HG02798 (cell line): ENCODE measurements around the gene ATP8A2.
A peak's percentile ranks its signal among the peaks of the same experiment; 100 is the strongest.

Experiments
- ATAC-seq: cut with Tn5 transposase; IDR thresholded peaks from one replicate; pipeline ENCODE4 v1.9.1; 2021; ENCODE audit warnings: mild to moderate bottlenecking; ENCODE audit not compliant: unreplicated experiment, poor library complexity

ATP8A2 gene

DNA sequence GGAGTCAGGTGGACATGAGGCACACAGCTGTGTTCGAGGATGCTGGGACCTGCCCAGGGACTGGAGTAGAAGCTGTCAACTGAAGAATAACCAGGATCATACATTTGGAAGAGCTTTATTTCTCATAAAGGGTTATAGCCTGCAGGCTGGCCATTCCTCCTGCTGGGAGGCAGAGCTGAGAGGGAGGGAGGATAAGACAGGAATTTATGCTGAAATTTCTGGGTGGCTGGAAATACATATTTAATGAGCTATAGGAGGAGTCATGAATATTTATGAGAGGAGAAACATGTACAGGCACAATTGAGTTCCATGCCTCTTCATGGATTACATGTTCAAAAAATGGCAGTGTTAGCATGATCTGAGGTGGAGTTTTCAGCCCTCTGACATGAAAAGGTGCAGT is 528.2 kb downstream of the ATP8A2 start:
- no peak for ATAC-seq

DNA sequence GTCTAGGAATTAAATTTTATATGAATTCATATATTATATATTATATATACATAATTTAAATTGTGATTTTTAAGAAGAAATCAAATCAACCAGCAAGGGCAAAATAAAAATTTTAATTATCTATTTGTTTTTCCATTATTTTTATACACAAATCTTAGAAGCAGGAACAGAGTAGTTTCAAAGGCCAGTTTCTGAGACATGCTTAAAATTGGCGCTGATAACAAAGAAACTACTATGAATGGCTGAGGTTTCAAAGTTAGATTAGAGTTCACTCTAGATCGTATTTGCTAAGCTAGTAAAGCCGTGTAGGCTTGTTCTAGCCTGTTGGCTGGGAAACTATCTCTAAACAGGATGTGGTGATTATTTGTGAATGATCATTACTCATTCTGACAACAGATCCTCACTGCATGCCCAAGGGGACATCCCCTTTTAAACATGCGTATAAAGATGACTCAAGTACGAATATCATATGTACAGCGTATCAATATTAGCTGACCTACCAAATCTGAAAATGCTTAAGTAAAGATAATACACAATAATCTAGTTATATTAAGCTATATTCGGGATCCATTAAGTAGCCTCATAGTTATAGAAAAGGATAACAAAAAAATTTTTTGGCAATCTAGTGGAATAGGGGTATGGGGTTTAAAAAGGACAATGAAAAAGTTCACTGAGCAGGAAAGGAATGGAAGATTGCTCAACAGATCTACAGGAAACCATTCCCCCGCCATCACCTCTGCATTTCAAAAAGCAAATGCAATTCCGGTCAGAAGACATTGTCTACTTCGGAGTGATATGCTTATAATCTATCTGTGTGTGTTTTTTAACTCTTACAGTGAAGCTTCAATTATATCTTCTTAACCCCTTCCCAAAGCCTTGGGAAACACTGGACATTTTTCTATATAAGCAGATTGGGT is 529.9 kb downstream of the ATP8A2 start:
- ATAC-seq = no peak

DNA sequence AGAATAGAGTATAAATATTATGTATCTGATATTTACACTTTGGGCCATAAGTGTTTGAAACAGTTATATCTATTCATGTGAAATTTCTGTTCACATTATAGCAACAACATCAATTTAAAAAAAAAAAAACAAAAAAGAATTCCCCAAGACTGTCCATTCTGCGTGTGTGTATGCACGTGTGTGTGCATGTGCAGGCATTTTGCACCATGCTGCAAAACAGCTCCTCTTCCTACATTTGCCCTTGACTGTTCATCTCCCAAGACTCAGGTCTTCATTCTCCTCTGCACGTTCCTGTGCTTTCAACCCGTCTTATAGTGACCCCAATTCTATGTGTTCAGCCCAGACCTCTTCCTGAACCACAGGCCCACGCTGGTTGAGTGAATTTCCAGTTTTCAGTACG is 530.7 kb downstream of the ATP8A2 start:
- ATAC-seq = no peak

DNA sequence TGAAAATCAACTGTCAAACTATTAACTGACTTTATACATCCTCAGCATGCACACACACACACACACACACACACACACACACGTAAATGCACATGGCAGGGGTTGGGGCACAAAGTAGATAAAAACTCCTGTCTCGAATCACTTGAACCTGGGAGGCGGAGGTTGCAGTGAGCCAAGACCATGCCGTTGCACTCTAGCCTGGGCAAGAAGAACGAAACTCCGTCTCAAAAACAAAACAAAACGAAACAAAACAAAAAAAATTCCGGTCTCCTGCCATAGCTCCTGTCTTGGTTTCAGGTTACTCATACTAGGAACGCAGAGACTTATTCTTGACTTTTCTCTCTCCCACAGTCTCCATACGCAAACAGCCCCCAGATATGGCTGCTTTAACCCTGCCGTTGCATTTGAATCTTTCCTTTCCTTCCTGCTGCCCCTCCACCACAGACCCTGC is 531.1 kb downstream of the ATP8A2 start:
- peak; percentile 44 for ATAC-seq

DNA sequence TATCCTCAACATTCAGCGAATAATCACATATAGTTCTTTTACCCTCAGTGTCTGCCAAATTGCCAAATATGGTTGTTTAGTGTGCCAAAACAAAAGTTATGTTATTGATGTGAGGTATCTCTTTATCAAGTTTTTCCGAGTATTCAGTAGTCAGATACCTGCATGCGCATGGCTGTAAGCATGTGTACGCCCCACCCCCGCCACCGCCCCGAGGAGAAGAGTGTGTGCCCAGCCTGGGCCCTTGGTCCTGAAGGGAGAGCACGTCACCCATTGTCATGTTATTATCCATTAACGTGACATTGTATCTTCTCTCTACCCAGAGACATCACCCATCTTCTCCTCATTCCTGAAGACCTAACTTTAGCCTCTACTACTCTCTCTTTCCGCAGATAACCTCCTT is 533.1 kb downstream of the ATP8A2 start:
- no peak for ATAC-seq

DNA sequence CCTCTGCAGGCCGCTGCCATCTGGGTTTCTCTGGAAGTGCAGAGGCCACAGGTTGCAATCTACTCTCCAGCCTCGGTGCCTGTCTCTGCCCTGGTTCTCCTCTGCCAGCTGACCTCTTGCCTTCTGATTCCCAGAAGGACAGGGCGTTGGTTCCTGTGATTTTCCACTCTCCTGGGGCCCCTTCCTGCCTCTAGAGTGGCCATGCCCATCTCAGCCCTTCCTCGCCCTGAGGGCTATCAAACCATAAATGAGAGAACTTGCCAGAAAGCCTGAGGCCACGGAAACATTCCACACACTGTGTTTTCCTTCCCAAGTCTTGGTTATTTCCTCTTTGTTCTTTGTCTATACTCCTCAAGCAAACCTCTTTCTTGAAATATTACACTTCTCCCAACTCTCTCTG is 533.8 kb downstream of the ATP8A2 start:
- no peak for ATAC-seq

DNA sequence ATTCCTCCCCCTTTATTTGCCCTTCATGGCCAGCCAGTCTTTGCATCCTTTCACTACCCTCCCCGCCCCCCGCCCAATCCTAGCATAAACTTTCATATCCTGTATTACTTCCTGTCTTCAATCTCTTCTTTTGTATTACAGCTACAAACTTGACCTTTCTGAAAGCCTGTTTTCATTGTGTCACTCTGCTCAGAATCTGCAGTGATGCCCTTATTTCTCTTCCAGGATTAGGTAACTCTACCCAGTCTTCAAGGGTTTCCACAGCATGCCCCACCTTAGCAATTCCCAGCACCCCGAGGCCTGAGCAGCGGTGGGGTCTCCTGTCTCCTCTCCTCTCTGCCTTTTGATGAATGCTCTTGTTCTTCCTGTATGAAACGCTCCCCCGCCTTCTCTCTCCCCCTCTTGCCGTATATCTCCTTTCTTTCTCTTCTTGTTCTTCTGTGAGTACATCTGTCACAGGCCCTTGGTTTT is 534.5 kb downstream of the ATP8A2 start:
- ATAC-seq = no peak

DNA sequence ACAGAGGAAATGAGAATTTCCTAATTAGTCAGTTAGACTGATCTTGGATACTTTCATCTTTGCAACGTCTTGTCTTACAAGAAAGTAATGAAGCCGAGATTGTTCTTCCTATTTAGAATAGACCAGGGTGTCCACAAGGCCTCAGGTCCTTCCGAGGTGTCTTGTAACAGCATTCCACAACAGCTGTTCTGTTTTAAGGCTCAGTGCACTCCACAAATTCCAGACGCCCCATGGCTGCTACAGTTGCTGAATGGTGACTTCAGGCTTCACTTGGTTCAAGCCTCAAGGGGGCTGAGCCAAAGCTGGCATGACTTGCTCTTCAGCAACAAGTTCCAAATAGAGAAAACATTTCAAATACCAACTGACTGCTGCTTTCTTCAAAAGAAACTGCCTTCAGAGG is 536.6 kb downstream of the ATP8A2 start:
- ATAC-seq = no peak

DNA sequence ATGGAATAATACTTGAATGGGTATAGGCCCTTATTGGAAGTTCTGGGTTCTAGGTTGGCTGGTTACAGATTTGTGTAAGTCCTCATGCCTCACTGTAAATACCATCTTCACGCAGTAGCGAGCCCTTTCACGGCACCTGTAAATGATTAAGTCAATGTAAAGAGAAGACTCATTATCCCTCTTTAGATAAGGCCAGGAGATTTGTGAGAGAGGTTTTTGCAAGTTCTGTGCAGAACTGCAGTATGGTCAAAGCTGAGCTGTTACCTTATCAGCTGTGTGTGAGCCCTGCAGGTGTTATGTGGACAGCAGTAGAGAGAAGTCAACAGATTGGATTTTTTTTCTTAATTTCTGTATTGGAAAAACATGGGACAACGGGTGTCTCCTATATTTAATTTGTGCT is 538.5 kb downstream of the ATP8A2 start:
- ATAC-seq = no peak

DNA sequence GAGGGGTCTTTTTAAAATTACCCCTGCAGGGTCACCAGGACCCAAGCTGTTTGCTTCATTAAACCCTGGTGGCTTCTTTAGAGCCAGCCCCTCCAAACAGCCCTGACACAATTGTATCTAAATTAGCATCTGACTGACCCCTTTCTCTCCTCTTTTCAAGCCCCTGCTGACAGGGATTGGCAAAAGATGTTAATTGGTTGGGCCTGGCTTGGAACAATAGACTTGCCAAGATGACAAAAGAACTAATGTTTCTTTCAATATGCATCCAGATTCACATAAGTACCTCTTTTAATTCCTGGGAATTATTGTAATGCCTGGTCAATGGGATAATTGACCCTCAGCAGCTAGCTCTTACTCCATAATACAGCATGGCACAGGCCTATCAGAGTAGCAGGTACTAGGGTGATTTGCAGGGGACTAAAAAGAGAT is 539.2 kb downstream of the ATP8A2 start:
- no peak for ATAC-seq

DNA sequence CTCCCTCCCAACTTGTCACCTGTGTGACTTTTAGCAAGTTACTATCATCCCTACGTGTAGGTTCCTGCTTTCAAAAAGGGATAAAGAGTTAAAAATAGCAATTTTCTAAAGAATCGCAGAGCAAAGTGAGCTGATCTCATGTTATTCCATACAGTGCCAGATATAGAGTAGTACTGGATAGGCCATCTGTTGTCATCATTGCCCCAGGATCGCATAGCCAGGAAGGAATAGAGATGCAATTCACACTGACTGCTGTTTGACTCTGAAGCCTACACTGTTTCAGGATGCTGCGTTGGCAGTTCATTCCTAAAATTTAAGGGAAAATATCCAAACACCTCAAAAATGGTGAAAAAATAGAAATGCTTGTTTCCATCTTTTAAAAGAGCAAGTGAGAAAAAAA is 541.2 kb downstream of the ATP8A2 start:
- ATAC-seq = no peak

DNA sequence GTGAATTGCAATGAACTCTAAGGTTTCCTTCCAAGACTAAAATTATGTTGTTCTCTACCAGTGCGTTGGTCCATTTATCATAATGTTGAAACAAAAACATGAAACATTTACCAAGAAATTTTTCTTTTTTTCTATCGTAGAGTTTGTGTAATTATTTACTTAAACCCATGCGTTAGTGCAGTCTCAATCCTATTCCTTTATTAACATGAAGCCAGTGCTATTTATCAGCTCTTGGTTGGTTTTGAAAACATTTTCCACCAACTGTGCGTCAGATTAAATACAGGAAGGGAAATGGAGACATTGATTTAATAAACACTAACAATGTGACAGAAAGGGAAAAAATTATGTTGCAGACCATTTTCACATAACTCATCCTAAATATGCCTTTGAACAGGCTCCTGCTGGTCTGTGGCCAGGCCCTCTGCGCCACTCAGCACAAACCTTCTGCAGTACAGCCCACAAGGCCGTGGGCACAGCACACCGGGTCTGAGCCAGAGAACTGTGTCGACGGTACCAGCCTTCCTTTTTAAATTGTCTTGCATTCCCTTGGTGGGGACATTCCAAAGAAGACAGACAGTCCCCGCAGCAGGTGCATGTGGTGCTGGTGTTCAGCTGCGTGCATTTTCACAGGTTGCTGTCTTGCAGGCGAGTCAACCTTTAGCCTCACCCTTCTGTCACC is 544.2 kb downstream of the ATP8A2 start:
- ATAC-seq = no peak

DNA sequence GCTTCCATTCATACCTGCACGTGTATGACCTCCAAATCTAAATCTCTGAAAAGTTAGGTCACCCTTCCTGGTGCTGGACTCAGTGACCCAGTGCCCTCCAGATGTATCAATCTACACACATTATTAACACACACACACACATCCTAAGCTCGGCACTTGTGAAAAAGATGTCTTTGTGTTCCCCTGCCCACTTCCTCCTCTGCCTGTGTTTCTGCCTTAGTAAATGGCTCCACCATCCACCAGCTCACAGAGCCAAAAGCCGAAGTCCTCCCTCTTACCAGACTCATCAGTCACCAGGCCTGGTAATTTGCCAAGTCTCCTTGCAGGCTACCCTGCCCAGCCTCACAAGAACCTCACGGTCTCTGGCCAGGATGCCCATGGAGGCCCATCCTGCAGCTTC is 548.5 kb downstream of the ATP8A2 start:
- ATAC-seq = no peak

DNA sequence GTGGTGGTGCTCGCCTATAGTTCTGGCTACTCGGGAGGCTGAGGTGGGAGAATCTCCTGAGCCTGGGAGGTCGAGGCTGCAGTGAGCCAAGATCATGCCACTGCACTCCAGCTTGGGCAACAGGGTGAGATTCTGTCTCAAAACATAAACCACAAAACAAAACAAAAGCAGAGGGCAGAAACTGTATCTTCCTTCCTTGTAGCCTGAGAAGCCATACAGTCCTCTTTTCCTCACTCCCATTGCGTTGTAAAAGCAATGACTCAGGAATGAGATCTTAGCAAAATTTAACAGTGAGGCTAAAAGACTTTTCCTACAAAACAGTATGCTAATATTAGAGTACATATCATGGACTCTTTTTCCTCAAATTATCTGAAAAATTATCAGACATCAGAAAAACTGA is 549.2 kb downstream of the ATP8A2 start:
- no peak for ATAC-seq

DNA sequence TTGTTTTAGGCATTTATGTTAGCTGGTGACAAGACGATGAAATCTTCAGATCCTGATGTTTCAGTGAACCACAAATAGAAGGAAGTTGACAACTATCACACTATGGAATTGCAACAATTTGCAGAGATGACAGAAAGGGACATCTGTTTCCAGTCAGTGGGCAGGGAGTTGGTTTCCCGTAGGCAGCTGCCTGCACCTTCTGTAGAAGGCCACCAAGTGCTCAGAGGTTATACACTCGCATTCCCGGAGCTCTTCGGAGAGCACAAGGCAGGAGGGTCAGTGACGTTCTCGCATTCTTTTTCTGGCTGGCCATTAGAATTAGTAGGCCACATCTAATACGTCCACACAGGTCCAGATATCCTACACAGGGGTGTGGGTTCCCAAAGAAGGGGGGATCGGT is 550.6 kb downstream of the ATP8A2 start:
- no peak for ATAC-seq

DNA sequence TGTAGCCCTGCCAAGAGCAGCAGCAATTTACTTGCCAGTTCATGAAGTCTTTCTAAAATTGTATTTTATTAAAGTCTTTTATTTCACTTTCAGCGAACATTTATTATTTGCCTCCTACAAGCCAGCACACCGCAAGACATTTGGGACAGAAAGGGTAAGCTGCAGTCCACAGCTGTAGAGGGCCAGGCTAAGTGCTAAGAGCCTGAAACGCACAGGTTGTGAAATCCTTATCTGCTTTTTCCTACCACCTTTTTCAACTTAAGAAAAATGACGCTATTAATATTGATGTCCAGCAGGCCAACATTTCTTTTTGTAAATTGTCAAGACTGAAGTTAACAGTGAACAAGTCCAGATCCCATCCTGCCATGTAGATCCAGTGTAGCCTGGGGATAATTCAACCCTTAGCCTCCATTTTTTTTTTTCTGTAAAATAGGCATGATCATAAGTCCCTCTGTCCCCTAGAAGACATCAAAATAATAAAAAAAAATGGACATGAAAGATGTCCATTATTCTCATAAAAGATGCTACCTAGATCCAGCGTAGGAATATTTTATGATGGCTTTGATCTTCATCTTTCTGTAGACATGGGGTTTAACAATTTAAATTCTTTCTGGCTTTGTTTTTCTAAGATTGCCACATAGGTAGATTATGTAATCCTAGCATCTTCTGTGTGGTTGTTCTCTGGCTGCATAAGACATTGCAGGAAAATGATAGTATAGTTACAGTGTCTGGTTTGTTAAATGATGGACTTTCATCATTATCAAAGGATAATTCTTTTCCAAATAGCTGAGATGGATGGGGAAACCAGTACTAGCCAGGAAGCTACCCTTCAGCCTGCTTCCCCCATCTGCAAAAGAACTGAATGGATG is 551.7 kb downstream of the ATP8A2 start:
- ATAC-seq = no peak

DNA sequence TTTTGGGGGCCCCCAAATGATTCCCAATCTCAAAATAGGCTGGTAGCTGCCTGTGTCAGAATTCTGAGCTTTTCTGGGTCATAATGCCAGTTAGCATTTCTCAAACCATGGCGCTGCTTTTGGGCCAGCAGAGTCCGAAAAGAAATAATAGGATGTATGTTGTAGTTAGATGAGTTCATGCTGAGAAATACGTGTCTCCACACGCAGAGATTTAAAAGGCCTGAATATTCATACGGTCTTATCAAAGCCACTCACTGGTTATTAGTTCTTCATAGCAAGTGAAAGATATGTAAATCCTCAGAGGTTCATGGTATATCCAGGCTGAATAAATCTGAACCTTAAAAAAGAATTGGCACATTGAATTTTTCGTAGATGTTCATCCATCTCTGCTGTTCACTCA is 555.6 kb downstream of the ATP8A2 start:
- no peak for ATAC-seq

DNA sequence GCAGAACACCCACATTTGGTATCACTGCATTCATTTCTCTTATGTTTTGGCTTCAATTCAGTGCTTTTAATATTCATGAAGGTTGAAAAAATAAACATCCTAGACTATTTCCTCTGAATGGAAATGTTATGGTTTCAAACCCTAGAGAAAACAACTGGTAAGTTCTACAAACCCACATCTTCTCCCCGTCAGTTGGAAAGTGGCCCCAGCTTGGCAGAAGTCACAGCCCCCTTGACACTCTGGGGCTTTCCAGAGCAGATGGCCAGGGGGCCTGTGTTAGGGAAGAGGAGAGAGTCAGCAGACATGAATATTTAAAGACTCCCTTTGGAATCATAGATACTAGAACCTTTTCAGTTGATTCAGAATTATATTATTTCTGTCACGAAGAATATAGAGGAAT is 556.2 kb downstream of the ATP8A2 start:
- ATAC-seq = no peak

DNA sequence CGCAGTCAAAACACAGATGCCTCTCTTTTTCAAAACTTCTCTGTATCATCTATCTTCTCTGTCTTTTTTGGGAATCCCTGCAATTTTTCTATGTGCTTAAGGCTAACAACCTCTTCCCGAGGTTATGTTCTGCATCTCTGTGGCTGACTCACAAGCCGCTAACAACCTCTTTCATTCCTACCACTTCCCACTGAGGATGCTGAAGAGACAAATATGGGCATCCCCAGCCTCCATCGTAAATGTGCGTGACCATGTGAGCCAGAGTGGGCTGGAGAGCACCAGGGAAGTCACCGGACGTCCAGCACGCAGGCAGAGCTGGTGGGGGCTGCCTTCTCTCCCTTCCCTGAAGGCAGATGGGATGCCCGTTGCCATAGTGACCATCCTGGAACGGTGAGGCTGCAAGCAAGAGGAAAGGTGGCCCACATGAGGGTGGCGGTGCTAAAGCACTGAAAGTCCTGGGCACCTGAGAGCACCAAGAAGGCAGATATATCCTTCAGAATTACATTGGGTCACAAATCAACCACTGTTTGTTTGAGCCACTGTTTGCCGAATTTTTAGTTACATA is 557.2 kb downstream of the ATP8A2 start:
- ATAC-seq = no peak

DNA sequence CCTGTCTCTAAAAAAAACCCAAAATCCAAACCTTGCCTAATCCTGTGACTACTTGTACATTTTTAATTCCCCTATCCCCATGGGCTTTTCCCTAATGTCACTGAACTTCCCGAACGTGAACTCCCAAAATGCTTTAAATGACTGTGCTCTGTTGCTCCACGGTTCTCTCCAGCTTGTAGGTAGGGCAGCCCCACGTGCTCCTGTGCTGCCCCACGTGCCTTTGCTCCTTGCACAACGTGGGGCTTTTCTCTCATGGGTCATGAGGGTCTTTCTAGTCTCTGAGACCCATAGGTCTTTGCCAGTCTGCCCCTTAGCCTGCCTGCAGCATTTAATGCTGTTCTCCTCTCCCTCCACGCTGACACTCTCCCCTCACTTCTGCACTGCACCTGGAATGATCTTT is 558.0 kb downstream of the ATP8A2 start:
- no peak for ATAC-seq
